GM12878 (cell line): ENCODE data around the gene UBC. TPM values are rescaled to one million over a fixed set of nuclear protein-coding genes. Genes with fewer than 3 reads are reported as not detected.

Experiments used
- ATAC-seq: fragments of 200-7000 bp; cut with Tn5 transposase; 3 replicates; pipeline ENCODE4 v1.9.1; 2020; ENCODE audit warnings: mild to moderate bottlenecking, moderate library complexity
- BruUV-seq: library from RNA; stranded (reverse); fragments of 400-500 nt; replicated peaks from 2 replicates; lab custom pipeline; 2021; lab: Mats Ljungman, UMichigan
- CTCF ChIA-PET: fragments of 300-600 bp; sonication (Branson Sonifier 250); formaldehyde crosslinking; extraction: SDS; loops from one replicate; lab custom pipeline; 2021; ENCODE audit warnings: inconsistent platforms; lab: Yijun Ruan, JAX
- POLR2A ChIA-PET: fragments of 350-600 bp; formaldehyde crosslinking; extraction: SDS; loops from one replicate; lab custom pipeline; 2021; ENCODE audit warnings: inconsistent platforms; lab: Charles Lee
- RAD21 ChIA-PET: fragments of 300-600 bp; sonication (Branson Sonifier 250); formaldehyde crosslinking; loops from one replicate; lab custom pipeline; 2023; ENCODE audit warnings: antibody characterized with exemption; ENCODE audit not compliant: unreplicated experiment; lab: Charles Lee
- SMC1A ChIA-PET: fragments of 300-600 bp; sonication (Branson Sonifier 250); formaldehyde crosslinking; loops from one replicate; lab custom pipeline; 2023; ENCODE audit not compliant: unreplicated experiment, uncharacterized antibody; lab: Charles Lee
- DNase-seq: peaks from one replicate; pipeline ENCODE4 v3.0.0-alpha.2; 2011; ENCODE audit warnings: low read depth, low spot score
- FAIRE-seq: peaks from 3 replicates; lab custom pipeline; 2011; peaks lifted over from hg19 to GRCh38; lab: Jason Lieb, UNC
- H2AFZ ChIP-seq: 2 replicates; pipeline ENCODE4 v1.6.0; 2011; ENCODE audit warnings: low read depth, low read length, control low read depth; ENCODE audit not compliant: control insufficient read depth
- H3K27ac ChIP-seq: 2 replicates; pipeline ENCODE4 v1.5.1; 2011; ENCODE audit warnings: control low read depth; ENCODE audit not compliant: control insufficient read depth, insufficient read depth
- H3K27me3 ChIP-seq, 2 experiments: replicated peaks in 1 of 2; 2 replicates each; pipeline versions ENCODE4 v1.6.0 to v1.6.1; 2011; ENCODE audit warnings: low read length in 1 of 2; ENCODE audit not compliant: control insufficient read depth in 2 of 2, insufficient read depth in 2 of 2
- H3K36me3 ChIP-seq, 2 experiments: 2 replicates each; pipeline ENCODE4 v1.5.1; 2011; ENCODE audit warnings: low read length in 1 of 2; ENCODE audit not compliant: control insufficient read depth in 2 of 2, insufficient read depth in 2 of 2
- H3K4me1 ChIP-seq: 2 replicates; pipeline ENCODE4 v1.6.1; 2011; ENCODE audit warnings: mild to moderate bottlenecking, low read length, moderate library complexity, mixed read lengths; ENCODE audit not compliant: control insufficient read depth, insufficient read depth
- H3K4me2 ChIP-seq: 2 replicates; pipeline ENCODE4 v1.6.0; 2011; ENCODE audit warnings: control low read depth; ENCODE audit not compliant: control insufficient read depth, insufficient read depth
- H3K4me3 ChIP-seq: fragments of 200-600 bp; sonication (generic); 2 replicates; pipeline ENCODE4 v1.5.1; 2016
- H3K79me2 ChIP-seq: 2 replicates; pipeline ENCODE4 v1.6.0; 2011; ENCODE audit warnings: low read length; ENCODE audit not compliant: control insufficient read depth, insufficient read depth
- H3K9ac ChIP-seq: 2 replicates; pipeline ENCODE4 v1.8.0; 2011; ENCODE audit warnings: low read length, control low read depth, mixed read lengths; ENCODE audit not compliant: control insufficient read depth, insufficient read depth
- H3K9me3 ChIP-seq: replicated peaks from 3 replicates; pipeline ENCODE4 v1.5.1; 2011; ENCODE audit warnings: mild to moderate bottlenecking, low read length; ENCODE audit not compliant: control insufficient read depth, insufficient read depth
- H4K20me1 ChIP-seq: 2 replicates; pipeline ENCODE4 v1.6.0; 2011; ENCODE audit not compliant: control insufficient read depth, insufficient read depth
- BMI1 ChIP-seq: fragments of 450-650 bp; IDR thresholded peaks from 2 replicates; pipeline ENCODE4 v1.6.1; 2016; ENCODE audit warnings: mild to moderate bottlenecking, moderate library complexity, borderline replicate concordance
- CHD2 ChIP-seq: IDR thresholded peaks from 2 replicates; pipeline ENCODE4 v1.6.1; 2011; ENCODE audit warnings: low read depth, low read length, improper control_type of control experiment, borderline replicate concordance
- ESRRA ChIP-seq: IDR thresholded peaks from 2 replicates; pipeline ENCODE4 v1.6.1; 2012; ENCODE audit warnings: mild to moderate bottlenecking, low read length, improper control_type of control experiment
- GABPA ChIP-seq: IDR thresholded peaks from 2 replicates; pipeline ENCODE4 v1.6.1; 2014; ENCODE audit warnings: antibody characterized with exemption, low read depth, mild to moderate bottlenecking, inconsistent platforms
- HDAC6 ChIP-seq: fragments of 200-600 bp; sonication (generic); IDR thresholded peaks from one replicate; pipeline ENCODE4 v1.8.0; 2017; ENCODE audit warnings: antibody characterized with exemption; ENCODE audit not compliant: unreplicated experiment
- NR2F1 ChIP-seq: fragments of 450-650 bp; conservative IDR thresholded peaks from 2 replicates; pipeline ENCODE4 v1.6.1; 2017; ENCODE audit warnings: mild to moderate bottlenecking
- PML ChIP-seq: IDR thresholded peaks from 2 replicates; pipeline ENCODE4 v1.6.1; 2012; ENCODE audit warnings: low read length, inconsistent platforms
- POLR2AphosphoS2 ChIP-seq: IDR thresholded peaks from 2 replicates; pipeline ENCODE4 v1.6.1; 2011; ENCODE audit warnings: low read depth, mild to moderate bottlenecking, low read length, improper control_type of control experiment, moderate library complexity
- SMAD1 ChIP-seq: fragments of 450-650 bp; IDR thresholded peaks from 2 replicates; pipeline ENCODE4 v1.6.1; 2018; ENCODE audit warnings: mild to moderate bottlenecking, low read depth; ENCODE audit not compliant: partially characterized antibody
- SMAD5 ChIP-seq: IDR thresholded peaks from 2 replicates; pipeline ENCODE4 v1.6.1; 2016; ENCODE audit warnings: antibody characterized with exemption, low read depth
- SMC3 ChIP-seq: IDR thresholded peaks from 2 replicates; pipeline ENCODE4 v1.6.1; 2011; ENCODE audit warnings: low read length, improper control_type of control experiment, borderline replicate concordance
- TBL1XR1 ChIP-seq: IDR thresholded peaks from 2 replicates; pipeline ENCODE4 v1.6.1; 2012; ENCODE audit warnings: low read depth, low read length, improper control_type of control experiment
- TCF7 ChIP-seq: IDR thresholded peaks from 2 replicates; pipeline ENCODE4 v1.6.1; 2014; ENCODE audit warnings: antibody characterized with exemption, borderline replicate concordance
- ZBED1 ChIP-seq: IDR thresholded peaks from 2 replicates; pipeline ENCODE4 v1.6.1; 2016; ENCODE audit warnings: borderline replicate concordance
- ZSCAN29 ChIP-seq: fragments of 450-650 bp; IDR thresholded peaks from 2 replicates; pipeline ENCODE4 v1.6.1; 2017; ENCODE audit warnings: mild to moderate bottlenecking, moderate library complexity
- WGBS: methylation state at CpG from one replicate; pipeline ENCODE4 v1.1.6; 2016; ENCODE audit warnings: low lambda C conversion rate; ENCODE audit not compliant: insufficient replicate concordance, insufficient coverage; ENCODE audit errors: missing lambda C conversion rate; 5-methylcytosine and 5-hydroxymethylcytosine counted together
- in situ Hi-C: fragments of 300-500 bp; cut with MboI; formaldehyde crosslinking; loops from 9 replicates; pipeline ENCODE4 v1.14.3; 2018; ENCODE audit warnings: mixed read lengths
- intact Hi-C: fragments of 100-400 bp; cut with micrococcal nuclease; formaldehyde crosslinking; loops from one replicate; pipeline ENCODE4 v1.14.2; 2022; ENCODE audit not compliant: unreplicated experiment
- polyA plus RNA-seq, 11 experiments: library from polyadenylated mRNA; depleted of rRNA in 4 of 11; unstranded in 6 of 11; stranded (reverse) in 5 of 11; fragments of >200 nt; fragmentation: Nextera tagmentation in 4 of 11; fragmentation: Illumina TruSeq in 1 of 11; extraction: Ambion mirVana in 4 of 11; extraction: Trizol in 1 of 11; gene quantifications; 1 replicate in 1 of 11; 2 replicates in 10 of 11; pipeline versions ENCODE4 v1.2.1 to v1.2.3, GENCODE V29; 2011 to 2016; ENCODE audit warnings: inconsistent platforms in 2 of 11, missing spikeins in 2 of 11, low read depth in 1 of 11
- total RNA-seq, 4 experiments: library from RNA; depleted of rRNA in 3 of 4; stranded (reverse); fragments of >200 nt in 3 of 4; fragmentation: Illumina TruSeq in 1 of 4; extraction: Trizol in 1 of 4; gene quantifications; 2 replicates each; pipeline versions ENCODE4 v1.2.1 to v1.2.3, GENCODE V29; 2013 to 2021
- TF ChIP-seq, protein P1 (sequence below): fragments of 450-650 bp; conservative IDR thresholded peaks from 2 replicates; pipeline ENCODE4 v1.6.1; 2017; ENCODE audit warnings: mild to moderate bottlenecking, moderate library complexity
- TF ChIP-seq, protein P2 (sequence below): IDR thresholded peaks from 2 replicates; pipeline ENCODE4 v1.6.1; 2012; ENCODE audit warnings: low read length, inconsistent platforms
- TF ChIP-seq, protein P3 (sequence below): fragments of 450-650 bp; IDR thresholded peaks from 2 replicates; pipeline ENCODE4 v1.6.1; 2016; ENCODE audit warnings: mild to moderate bottlenecking

Gene UBC
- total and polyA plus RNA-seq, 10 of the 15 experiments (the other 5 are each of a cell fraction or from before 2014, with no cell fraction given) = 653 to 1,666 (median 874) TPM

DNA sequence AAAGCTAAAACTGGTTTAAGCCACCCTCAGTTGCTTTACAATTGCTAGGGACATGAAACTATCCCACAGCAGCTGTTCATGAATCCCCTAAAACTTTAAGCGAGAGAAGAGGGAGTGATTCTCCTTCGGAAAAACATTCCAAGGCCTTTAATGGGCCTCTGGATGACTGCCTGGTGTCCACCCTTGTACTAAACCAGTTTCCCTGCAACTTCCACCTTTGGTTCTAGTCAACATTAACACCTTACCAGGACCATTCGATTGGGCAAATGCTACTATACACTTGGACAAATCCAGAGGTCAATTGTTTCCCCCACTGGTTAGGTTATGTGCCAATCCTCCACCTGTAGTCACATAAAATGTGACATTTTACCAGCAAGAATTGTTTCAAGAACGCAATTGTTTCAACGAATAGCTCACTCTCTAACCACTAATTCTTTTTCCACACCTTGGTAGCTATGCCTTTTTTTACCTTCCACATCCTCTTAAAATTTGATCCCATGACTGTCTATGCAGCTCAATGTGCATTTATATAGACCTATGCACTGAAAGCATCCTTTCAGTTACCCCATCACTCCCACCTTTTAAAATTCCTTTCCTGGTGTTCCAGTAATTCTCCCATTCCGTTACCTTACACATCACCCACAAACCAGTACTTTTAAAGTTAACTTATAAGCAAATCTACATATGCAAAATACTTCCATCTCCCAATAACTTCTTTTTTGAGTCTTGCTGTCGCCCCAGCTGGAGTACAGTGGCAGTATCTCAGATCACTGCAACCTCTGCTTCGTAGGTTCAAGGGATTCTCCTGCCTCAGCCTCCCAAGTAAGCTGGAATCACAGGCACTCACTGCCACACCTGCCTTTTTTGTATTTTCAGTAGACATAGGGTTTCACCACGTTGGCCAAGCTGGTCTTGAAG lies 3.6 kb downstream of the UBC start:
- Histone ChIP-seq H3K27me3 (no peaks in the 10 kb centered on the region), H4K20me1 (peaks cover 17% of the 10 kb centered on the region), H3K4me2 (peak overlapping the region; percentile 62), H3K27ac (no peak overlapping the region), H3K4me3 (peak overlapping the region; percentile 34; the same call in 1 of the 2 replicates), H3K4me1 (peaks cover 12% of the 10 kb centered on the region), H3K79me2 (peaks cover 53% of the 10 kb centered on the region), H3K9ac (no peak overlapping the region), H2AFZ (no peak overlapping the region), H3K9me3 (no peaks in the 10 kb centered on the region; the same call in 2 of the 3 replicates), H3K36me3 (peaks cover 8 to 14% of the 10 kb centered on the region in 2 experiments)
- ChIA-PET RAD21 (interaction anchor here (0.8 to 2.4 kb wide), 4 partner anchors 8 to 30 kb away, joined by 3 to 13 read pairs (median 8); no protein-coding TSS in a partner anchor), POLR2A (interaction anchor here (0.6 to 1.5 kb wide), 5 partner anchors 9 to 46 kb away, joined by 3 to 10 read pairs (median 5); no protein-coding TSS in a partner anchor), SMC1A (interaction anchor here (1.0 to 8.3 kb wide), 5 partner anchors 8 to 142 kb away, joined by 3 to 143 read pairs (median 3); partner anchors contain the start of gene UBC), CTCF (interaction anchor here (0.6 to 21.3 kb wide), 6 partner anchors 9 to 459 kb away, joined by 3 to 523 read pairs (median 4); no protein-coding TSS in a partner anchor)
- no TSS peak for BruUV-seq
- in situ Hi-C loops (loop anchor here (25.0 kb wide), 1 partner anchor 1474 kb away; the partner anchor contains the start of gene RILPL2), intact Hi-C loops (loop anchor here (10.0 kb wide), 2 partner anchors 346 to 786 kb away; partner anchors contain the start of gene NCOR2)
- FAIRE-seq = no peak
- DNase-seq = no peak
- ATAC-seq = 0 out of 3 replicates have a peak, but pooled peaks have one; percentile 1
- 70% methylated on average over 9 of the region's 9 CpGs for WGBS
- TF ChIP-seq, protein P1, sequence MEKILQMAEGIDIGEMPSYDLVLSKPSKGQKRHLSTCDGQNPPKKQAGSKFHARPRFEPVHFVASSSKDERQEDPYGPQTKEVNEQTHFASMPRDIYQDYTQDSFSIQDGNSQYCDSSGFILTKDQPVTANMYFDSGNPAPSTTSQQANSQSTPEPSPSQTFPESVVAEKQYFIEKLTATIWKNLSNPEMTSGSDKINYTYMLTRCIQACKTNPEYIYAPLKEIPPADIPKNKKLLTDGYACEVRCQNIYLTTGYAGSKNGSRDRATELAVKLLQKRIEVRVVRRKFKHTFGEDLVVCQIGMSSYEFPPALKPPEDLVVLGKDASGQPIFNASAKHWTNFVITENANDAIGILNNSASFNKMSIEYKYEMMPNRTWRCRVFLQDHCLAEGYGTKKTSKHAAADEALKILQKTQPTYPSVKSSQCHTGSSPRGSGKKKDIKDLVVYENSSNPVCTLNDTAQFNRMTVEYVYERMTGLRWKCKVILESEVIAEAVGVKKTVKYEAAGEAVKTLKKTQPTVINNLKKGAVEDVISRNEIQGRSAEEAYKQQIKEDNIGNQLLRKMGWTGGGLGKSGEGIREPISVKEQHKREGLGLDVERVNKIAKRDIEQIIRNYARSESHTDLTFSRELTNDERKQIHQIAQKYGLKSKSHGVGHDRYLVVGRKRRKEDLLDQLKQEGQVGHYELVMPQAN = no peak; the same call in 1 of the 2 replicates
- peak; percentile 60 for TF ChIP-seq PML
- TF ChIP-seq NR2F1 = no peak
- TF ChIP-seq SMAD1 = peak; percentile 68
- 0 out of 2 replicates have a peak, but pooled peaks have one; percentile 13 for TF ChIP-seq GABPA
- TF ChIP-seq CHD2 = peak; percentile 54; the same call in 1 of the 2 replicates
- TF ChIP-seq SMAD5 = peak; percentile 84; the same call in 1 of the 2 replicates
- TF ChIP-seq ZSCAN29 = no peak
- peak; percentile 80 for TF ChIP-seq HDAC6
- TF ChIP-seq POLR2AphosphoS2 = peak; percentile 97
- peak; percentile 67 for TF ChIP-seq BMI1
- peak; percentile 27 for TF ChIP-seq ZBED1
- TF ChIP-seq ESRRA = no peak
- TF ChIP-seq, protein P2, sequence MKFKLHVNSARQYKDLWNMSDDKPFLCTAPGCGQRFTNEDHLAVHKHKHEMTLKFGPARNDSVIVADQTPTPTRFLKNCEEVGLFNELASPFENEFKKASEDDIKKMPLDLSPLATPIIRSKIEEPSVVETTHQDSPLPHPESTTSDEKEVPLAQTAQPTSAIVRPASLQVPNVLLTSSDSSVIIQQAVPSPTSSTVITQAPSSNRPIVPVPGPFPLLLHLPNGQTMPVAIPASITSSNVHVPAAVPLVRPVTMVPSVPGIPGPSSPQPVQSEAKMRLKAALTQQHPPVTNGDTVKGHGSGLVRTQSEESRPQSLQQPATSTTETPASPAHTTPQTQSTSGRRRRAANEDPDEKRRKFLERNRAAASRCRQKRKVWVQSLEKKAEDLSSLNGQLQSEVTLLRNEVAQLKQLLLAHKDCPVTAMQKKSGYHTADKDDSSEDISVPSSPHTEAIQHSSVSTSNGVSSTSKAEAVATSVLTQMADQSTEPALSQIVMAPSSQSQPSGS = peak; percentile 35
- TF ChIP-seq TBL1XR1 = 0 out of 2 replicates have a peak, but pooled peaks have one; percentile 22
- TF ChIP-seq SMC3 = no peak
- no peak for TF ChIP-seq TCF7
- TF ChIP-seq, protein P3, sequence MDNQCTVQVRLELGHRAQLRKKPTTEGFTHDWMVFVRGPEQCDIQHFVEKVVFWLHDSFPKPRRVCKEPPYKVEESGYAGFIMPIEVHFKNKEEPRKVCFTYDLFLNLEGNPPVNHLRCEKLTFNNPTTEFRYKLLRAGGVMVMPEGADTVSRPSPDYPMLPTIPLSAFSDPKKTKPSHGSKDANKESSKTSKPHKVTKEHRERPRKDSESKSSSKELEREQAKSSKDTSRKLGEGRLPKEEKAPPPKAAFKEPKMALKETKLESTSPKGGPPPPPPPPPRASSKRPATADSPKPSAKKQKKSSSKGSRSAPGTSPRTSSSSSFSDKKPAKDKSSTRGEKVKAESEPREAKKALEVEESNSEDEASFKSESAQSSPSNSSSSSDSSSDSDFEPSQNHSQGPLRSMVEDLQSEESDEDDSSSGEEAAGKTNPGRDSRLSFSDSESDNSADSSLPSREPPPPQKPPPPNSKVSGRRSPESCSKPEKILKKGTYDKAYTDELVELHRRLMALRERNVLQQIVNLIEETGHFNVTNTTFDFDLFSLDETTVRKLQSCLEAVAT = peak; percentile 54; the same call in 1 of the 2 replicates
